Cardiac fibroblast (primary cell): ENCODE results near the gene NDN.

Experiments used
- DNase-seq, 2 donors: peaks; one replicate each; pipeline versions ENCODE4 v3.0.0 to v3.0.0-alpha.2; 2010; ENCODE audit warnings: low read depth in 2 of 2
- H3K4me3 ChIP-seq, 2 donors: replicated peaks in 1 of 2; 1 replicate in 1 of 2; 2 replicates in 1 of 2; pipeline ENCODE4 v1.5.1; 2011; ENCODE audit warnings: low read depth in 2 of 2, low read length in 2 of 2, mild to moderate bottlenecking in 2 of 2, moderate library complexity in 1 of 2
- TF ChIP-seq, protein P1 (sequence below): IDR thresholded peaks from one replicate; pipeline ENCODE4 v1.5.1; 2011; ENCODE audit warnings: low read depth, mild to moderate bottlenecking, low read length, inconsistent platforms

The NDN gene

DNA sequence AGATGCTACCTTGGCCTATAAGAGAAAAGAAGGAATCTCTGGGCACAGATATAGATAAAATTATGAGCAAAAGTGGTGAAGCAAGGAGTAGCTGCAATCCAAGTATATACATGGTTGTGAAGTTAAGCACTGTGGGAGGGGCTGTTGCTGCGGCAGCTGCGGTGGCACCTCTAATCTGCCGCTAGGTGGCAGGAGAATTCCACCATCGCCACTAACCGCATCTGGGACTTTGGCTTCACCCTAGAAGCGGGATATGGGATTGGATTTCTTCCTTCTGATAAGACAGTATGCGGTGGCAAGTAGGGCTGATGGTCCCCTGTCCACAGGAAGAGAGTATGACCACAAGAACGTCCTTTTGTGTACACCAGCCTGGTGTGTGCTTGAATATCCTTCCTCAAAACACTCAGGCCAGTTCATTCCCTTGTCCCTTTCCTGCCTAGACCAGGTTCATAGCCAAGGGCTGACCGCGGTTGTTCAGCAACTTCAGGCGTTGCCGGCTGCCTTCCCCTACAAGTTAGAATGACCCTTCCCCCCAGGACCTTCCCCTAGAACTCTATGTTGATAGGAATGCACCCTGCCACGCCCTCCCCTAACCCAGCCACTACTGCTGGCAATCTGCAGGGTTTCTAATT, 44.6 kb downstream of the NDN start:
- H3K4me3 ChIP-seq, result no peak overlapping the region
- TF ChIP-seq, protein P1, sequence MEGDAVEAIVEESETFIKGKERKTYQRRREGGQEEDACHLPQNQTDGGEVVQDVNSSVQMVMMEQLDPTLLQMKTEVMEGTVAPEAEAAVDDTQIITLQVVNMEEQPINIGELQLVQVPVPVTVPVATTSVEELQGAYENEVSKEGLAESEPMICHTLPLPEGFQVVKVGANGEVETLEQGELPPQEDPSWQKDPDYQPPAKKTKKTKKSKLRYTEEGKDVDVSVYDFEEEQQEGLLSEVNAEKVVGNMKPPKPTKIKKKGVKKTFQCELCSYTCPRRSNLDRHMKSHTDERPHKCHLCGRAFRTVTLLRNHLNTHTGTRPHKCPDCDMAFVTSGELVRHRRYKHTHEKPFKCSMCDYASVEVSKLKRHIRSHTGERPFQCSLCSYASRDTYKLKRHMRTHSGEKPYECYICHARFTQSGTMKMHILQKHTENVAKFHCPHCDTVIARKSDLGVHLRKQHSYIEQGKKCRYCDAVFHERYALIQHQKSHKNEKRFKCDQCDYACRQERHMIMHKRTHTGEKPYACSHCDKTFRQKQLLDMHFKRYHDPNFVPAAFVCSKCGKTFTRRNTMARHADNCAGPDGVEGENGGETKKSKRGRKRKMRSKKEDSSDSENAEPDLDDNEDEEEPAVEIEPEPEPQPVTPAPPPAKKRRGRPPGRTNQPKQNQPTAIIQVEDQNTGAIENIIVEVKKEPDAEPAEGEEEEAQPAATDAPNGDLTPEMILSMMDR, result peak; percentile 66
- peak; percentile 50 to 53 for DNase-seq
